H9 (cell line): ENCODE results near the gene DEGS2. TPM values are rescaled to one million over a fixed set of nuclear protein-coding genes. Genes with fewer than 3 reads are reported as not detected.
A peak's percentile ranks its signal among the peaks of the same experiment; 100 is the strongest.

Source experiments
- DNase-seq: peaks from one replicate; pipeline ENCODE4 v3.0.0-alpha.2; 2017
- H2AFZ ChIP-seq: one replicate; pipeline ENCODE4 v1.6.1; 2013; ENCODE audit warnings: mild to moderate bottlenecking, low read length, control low read depth, moderate library complexity
- H2AK5ac ChIP-seq: 2 replicates; pipeline ENCODE4 v1.6.1; 2013; ENCODE audit warnings: low read length, control low read depth, mixed read lengths; ENCODE audit not compliant: insufficient read length
- H2BK120ac ChIP-seq: one replicate; pipeline ENCODE4 v1.6.1; 2013; ENCODE audit warnings: low read depth, mild to moderate bottlenecking, low read length, control low read depth, inconsistent platforms; ENCODE audit not compliant: poor library complexity, severe bottlenecking
- H2BK12ac ChIP-seq: 2 replicates; pipeline ENCODE4 v1.6.1; 2013; ENCODE audit warnings: low read length, control low read depth, mixed read lengths, low read depth; ENCODE audit not compliant: insufficient read length
- H2BK15ac ChIP-seq: 2 replicates; pipeline ENCODE4 v1.6.1; 2013; ENCODE audit warnings: low read depth, low read length, control low read depth
- H2BK20ac ChIP-seq: one replicate; pipeline ENCODE4 v1.6.1; 2013; ENCODE audit warnings: low read depth, mild to moderate bottlenecking, low read length, control low read depth, inconsistent platforms; ENCODE audit not compliant: poor library complexity, severe bottlenecking
- H2BK5ac ChIP-seq: 2 replicates; pipeline ENCODE4 v1.6.1; 2013; ENCODE audit warnings: low read length, control low read depth, mixed read lengths; ENCODE audit not compliant: insufficient read length
- H3K14ac ChIP-seq: 2 replicates; pipeline ENCODE4 v1.6.1; 2013; ENCODE audit warnings: low read length, control low read depth; ENCODE audit not compliant: insufficient read depth
- H3K18ac ChIP-seq: 2 replicates; pipeline ENCODE4 v1.6.1; 2013; ENCODE audit warnings: low read depth, mild to moderate bottlenecking, mixed read lengths, low read length, control low read depth; ENCODE audit not compliant: insufficient read length
- H3K23ac ChIP-seq: 2 replicates; pipeline ENCODE4 v1.6.1; 2013; ENCODE audit warnings: low read length, control low read depth, mixed read lengths, low read depth; ENCODE audit not compliant: insufficient read length
- H3K23me2 ChIP-seq: 2 replicates; pipeline ENCODE4 v1.6.1; 2013; ENCODE audit warnings: low read depth, mild to moderate bottlenecking, mixed read lengths, low read length, control low read depth; ENCODE audit not compliant: insufficient read length, poor library complexity, severe bottlenecking
- H3K27ac ChIP-seq: 2 replicates; pipeline ENCODE4 v1.5.1; 2013; ENCODE audit warnings: low read length, control low read depth, mixed read lengths, low read depth; ENCODE audit not compliant: insufficient read length
- H3K27me3 ChIP-seq: 2 replicates; pipeline ENCODE4 v1.6.1; 2013; ENCODE audit warnings: low read length, control low read depth, inconsistent platforms; ENCODE audit not compliant: insufficient read depth
- H3K4ac ChIP-seq: 2 replicates; pipeline ENCODE4 v1.6.1; 2013; ENCODE audit warnings: low read depth, mild to moderate bottlenecking, control low read depth, inconsistent platforms, low read length, moderate library complexity
- H3K4me1 ChIP-seq: 2 replicates; pipeline ENCODE4 v1.6.1; 2013; ENCODE audit warnings: low read length, control low read depth, inconsistent platforms; ENCODE audit not compliant: insufficient read depth
- H3K4me2 ChIP-seq: 2 replicates; pipeline ENCODE4 v1.6.1; 2013; ENCODE audit warnings: low read length, control low read depth, mixed read lengths; ENCODE audit not compliant: insufficient read length, insufficient read depth
- H3K56ac ChIP-seq: 2 replicates; pipeline ENCODE4 v1.6.1; 2013; ENCODE audit warnings: low read depth, mild to moderate bottlenecking, mixed read lengths, low read length, control low read depth; ENCODE audit not compliant: insufficient read length
- H3K79me1 ChIP-seq: 2 replicates; pipeline ENCODE4 v1.6.1; 2013; ENCODE audit warnings: low read depth, mild to moderate bottlenecking, moderate library complexity, low read length, control low read depth, inconsistent platforms; ENCODE audit not compliant: insufficient read depth, poor library complexity, severe bottlenecking
- H3K79me2 ChIP-seq: 2 replicates; pipeline ENCODE4 v1.6.1; 2013; ENCODE audit warnings: low read length, control low read depth, inconsistent platforms; ENCODE audit not compliant: insufficient read depth
- H3K9ac ChIP-seq: 2 replicates; pipeline ENCODE4 v1.6.1; 2013; ENCODE audit warnings: low read length, control low read depth, mixed read lengths; ENCODE audit not compliant: insufficient read length; ENCODE audit errors: extremely low read depth
- H3K9me3 ChIP-seq: one replicate; pipeline ENCODE4 v1.6.1; 2013; ENCODE audit warnings: low read depth, low read length, inconsistent platforms; ENCODE audit not compliant: control insufficient read depth
- H3T11ph ChIP-seq: one replicate; pipeline ENCODE4 v1.6.1; 2013; ENCODE audit warnings: mild to moderate bottlenecking, low read length, control low read depth, inconsistent platforms
- H4K20me1 ChIP-seq: one replicate; pipeline ENCODE4 v1.6.1; 2013; ENCODE audit not compliant: control insufficient read depth, insufficient read length, insufficient read depth
- H4K5ac ChIP-seq: 2 replicates; pipeline ENCODE4 v1.6.1; 2013; ENCODE audit warnings: low read depth, mild to moderate bottlenecking, mixed read lengths, low read length, control low read depth; ENCODE audit not compliant: insufficient read length
- H4K8ac ChIP-seq: replicated peaks from 2 replicates; pipeline ENCODE4 v1.6.1; 2013; ENCODE audit warnings: low read length, control low read depth, mixed read lengths, low read depth; ENCODE audit not compliant: insufficient read length
- H4K91ac ChIP-seq: 2 replicates; pipeline ENCODE4 v1.6.1; 2013; ENCODE audit warnings: low read depth, mild to moderate bottlenecking, moderate library complexity, mixed read lengths, low read length, control low read depth; ENCODE audit not compliant: insufficient read length
- H3K27ac Mint-ChIP-seq, 3 experiments: 2 replicates in 2 of 3; 3 replicates in 1 of 3; pipeline ENCODE4 v1.8.0; 2020 to 2021; ENCODE audit warnings: mixed read lengths in 3 of 3, mild to moderate bottlenecking in 1 of 3, moderate library complexity in 1 of 3
- H3K27me3 Mint-ChIP-seq: 2 replicates; pipeline ENCODE4 v1.8.0; 2021; ENCODE audit warnings: low read depth, mild to moderate bottlenecking, moderate library complexity, mixed read lengths
- H3K36me3 Mint-ChIP-seq, 3 experiments: 2 replicates in 2 of 3; 3 replicates in 1 of 3; pipeline ENCODE4 v1.8.0; 2020 to 2021; ENCODE audit warnings: low read depth in 3 of 3, mixed read lengths in 3 of 3; ENCODE audit not compliant: insufficient read depth in 1 of 3
- H3K4me1 Mint-ChIP-seq, 2 experiments: 2 replicates each; pipeline ENCODE4 v1.8.0; 2020; ENCODE audit warnings: mixed read lengths in 2 of 2
- H3K4me3 Mint-ChIP-seq, 2 experiments: 2 replicates in 1 of 2; 3 replicates in 1 of 2; pipeline ENCODE4 v1.8.0; 2020 to 2021; ENCODE audit warnings: mild to moderate bottlenecking in 2 of 2, mixed read lengths in 2 of 2, moderate library complexity in 1 of 2
- H3K9me3 Mint-ChIP-seq, 2 experiments: 2 replicates in 1 of 2; 3 replicates in 1 of 2; pipeline ENCODE4 v1.8.0; 2020; ENCODE audit warnings: mild to moderate bottlenecking in 2 of 2, mixed read lengths in 2 of 2, moderate library complexity in 1 of 2
- CTCF ChIP-seq: fragments of 200-600 bp; sonication (generic); conservative IDR thresholded peaks from 3 replicates; pipeline ENCODE4 v1.8.0; 2021; ENCODE audit warnings: antibody characterized with exemption, mild to moderate bottlenecking
- WGBS: extraction: QIAGEN DNeasy Blood & Tissue Kit; methylation state at CpG from one replicate; pipeline ENCODE4 v1.1.7; 2013; ENCODE audit warnings: missing lambda C conversion rate, low lambda C conversion rate, mixed read lengths; ENCODE audit not compliant: insufficient read length; ENCODE audit errors: extremely low coverage; 5-methylcytosine and 5-hydroxymethylcytosine counted together
- total RNA-seq: library from RNA; stranded (reverse); gene quantifications from 2 replicates; pipeline ENCODE4 v1.2.1, GENCODE V29; 2021

The DEGS2 gene
- total RNA-seq, 1 experiment from 2014 or later = 0.72 TPM

DNA sequence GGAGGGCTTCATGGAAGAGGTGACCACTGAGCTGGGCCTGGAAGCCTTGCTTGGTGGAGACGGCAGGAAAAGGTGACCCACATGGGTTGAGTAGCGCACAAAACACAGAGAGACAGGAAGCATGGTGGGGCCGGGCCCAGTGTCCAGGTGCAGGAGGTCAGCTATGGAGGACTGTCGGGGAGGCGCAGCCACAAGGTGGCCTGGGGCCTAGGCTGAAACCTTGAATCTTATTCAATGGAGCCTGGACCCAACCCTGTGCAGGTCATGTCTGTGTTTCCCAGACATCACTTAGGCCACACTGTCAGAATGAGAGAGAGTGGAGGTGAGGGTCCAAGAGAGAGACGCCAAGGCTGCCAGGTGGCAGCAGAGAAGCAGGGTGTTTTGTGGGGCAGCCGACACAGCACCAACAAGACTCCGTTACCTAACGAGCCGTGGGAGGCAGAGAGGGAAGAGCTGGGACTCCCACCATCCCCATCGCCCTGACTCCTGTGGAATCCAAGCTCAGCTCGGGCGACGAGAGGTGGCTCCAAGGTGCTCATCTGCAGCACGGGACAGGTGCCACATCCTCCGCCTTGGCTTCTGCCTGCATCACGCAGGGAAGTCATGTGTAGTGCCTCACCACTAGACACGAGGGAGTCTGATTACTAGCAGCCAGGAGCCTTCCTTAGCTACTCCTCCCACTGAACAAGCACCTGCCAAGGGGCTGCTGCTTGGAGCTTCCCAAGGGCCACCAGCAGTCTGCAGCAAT lies 38.7 kb downstream of the DEGS2 start:
- Histone ChIP-seq H3K14ac (no peak overlapping the region), H2BK15ac (no peak overlapping the region), H2BK120ac (no peak overlapping the region), H2AK5ac (no peak overlapping the region), H3K9ac (no peak overlapping the region), H2BK5ac (no peak overlapping the region), H3K56ac (no peak overlapping the region), H4K5ac (no peak overlapping the region), H3K23me2 (no peaks in the 10 kb centered on the region), H3K9me3 (no peaks in the 10 kb centered on the region), H3K79me2 (no peaks in the 10 kb centered on the region), H3K4ac (no peak overlapping the region), H2AFZ (no peak overlapping the region), H3K4me2 (no peak overlapping the region), H2BK12ac (no peak overlapping the region), H3K79me1 (no peaks in the 10 kb centered on the region), H3K27me3 (no peaks in the 10 kb centered on the region), H3K18ac (no peak overlapping the region), H3K4me1 (no peaks in the 10 kb centered on the region), H3T11ph (no peak overlapping the region), H3K27ac (no peak overlapping the region), H4K8ac (no peak overlapping the region), H3K23ac (no peak overlapping the region), H4K91ac (no peak overlapping the region), H2BK20ac (no peak overlapping the region), H4K20me1 (no peaks in the 10 kb centered on the region)
- no peak overlapping the region for H3K4me3 Mint-ChIP-seq
- H3K36me3 Mint-ChIP-seq = peaks cover 5 to 7% (median 6%) of the 10 kb centered on the region in 3 experiments; a peak in 6 of 7 replicates
- no CpG with 5 or more reads among the region's 18 CpGs for WGBS
- H3K9me3 Mint-ChIP-seq = no peaks in the 10 kb centered on the region
- TF ChIP-seq CTCF = no peak
- no peaks in the 10 kb centered on the region for H3K4me1 Mint-ChIP-seq
- DNase-seq = no peak
- H3K27me3 Mint-ChIP-seq = no peaks in the 10 kb centered on the region
- H3K27ac Mint-ChIP-seq = peak overlapping the region in 2 of 3 experiments; percentile 20 to 65; a peak in 1 of 7 replicates
